Sigmoid colon (tissue), 7 donors: ENCODE results near the gene CDK6. TPM values are rescaled to one million over a fixed set of nuclear protein-coding genes. Genes with fewer than 3 reads are reported as not detected.

Source experiments
- DNase-seq: peaks from one replicate; pipeline ENCODE4 v3.0.0-alpha.2; 2019
- H3K27ac ChIP-seq, 4 donors: fragments of 200-600 bp; sonication (generic); one replicate each; pipeline ENCODE4 v1.5.1; 2016 to 2019; ENCODE audit warnings: mild to moderate bottlenecking in 1 of 4
- H3K27me3 ChIP-seq, 3 donors: fragments of 200-600 bp; sonication (generic); one replicate each; pipeline ENCODE4 v1.5.1; 2019; ENCODE audit warnings: mild to moderate bottlenecking in 1 of 3
- H3K36me3 ChIP-seq, 4 donors: fragments of 200-600 bp; sonication (generic); one replicate each; pipeline ENCODE4 v1.5.1; 2016 to 2019
- H3K4me1 ChIP-seq, 4 donors: fragments of 200-600 bp; sonication (generic); one replicate each; pipeline ENCODE4 v1.5.1; 2017 to 2019
- H3K4me3 ChIP-seq, 4 donors: fragments of 200-600 bp; sonication (generic); one replicate each; pipeline ENCODE4 v1.5.1; 2017 to 2019; ENCODE audit warnings: mild to moderate bottlenecking in 2 of 4, moderate library complexity in 1 of 4
- H3K9me3 ChIP-seq, 4 donors: fragments of 200-600 bp in 3 of 4; sonication (generic) in 3 of 4; one replicate each; pipeline versions ENCODE4 v1.5.1 to v1.6.1; 2013 to 2019
- EP300 ChIP-seq, 4 donors: sonication (generic); formaldehyde crosslinking; IDR thresholded peaks; one replicate each; pipeline ENCODE4 v1.6.1; 2017; ENCODE audit warnings: antibody characterized with exemption in 4 of 4
- POLR2A ChIP-seq, 2 donors: fragments of 450-650 bp; IDR thresholded peaks; one replicate each; pipeline ENCODE4 v1.6.1; 2016; ENCODE audit warnings: antibody characterized with exemption in 2 of 2, mild to moderate bottlenecking in 2 of 2, moderate library complexity in 2 of 2
- POLR2AphosphoS5 ChIP-seq, 4 donors: sonication (generic); formaldehyde crosslinking; IDR thresholded peaks; one replicate each; pipeline ENCODE4 v1.6.1; 2017; ENCODE audit warnings: antibody characterized with exemption in 4 of 4
- WGBS, 2 donors: extraction: QIAGEN DNeasy Blood & Tissue Kit; methylation state at CpG; one replicate each; pipeline ENCODE4 v1.1.7; 2013; 5-methylcytosine and 5-hydroxymethylcytosine counted together
- intact Hi-C: fragments of 100-400 bp; cut with DNase I; formaldehyde crosslinking; loops from one replicate; pipeline ENCODE4 v1.15.1; 2023
- polyA plus RNA-seq, 3 donors: library from polyadenylated mRNA; stranded (reverse); fragments of 200-250 nt; gene quantifications; one replicate each; pipeline ENCODE4 v1.2.3, GENCODE V29; 2013
- total RNA-seq, 4 donors: library from RNA; depleted of rRNA; stranded (reverse); fragments of >200 nt; gene quantifications; one replicate each; pipeline ENCODE4 v1.1.0, GENCODE V29; 2016
- TF ChIP-seq, protein P1 (sequence below), 4 experiments: fragments of 450-650 bp in 3 of 4; fragments of 200-600 bp in 1 of 4; IDR thresholded peaks; one replicate each; pipeline ENCODE4 v1.5.1; 2016 to 2019; ENCODE audit warnings: antibody characterized with exemption in 4 of 4, mild to moderate bottlenecking in 3 of 4, moderate library complexity in 2 of 4
- donor health status: healthy with polysubstance abuse.
- donor health status: Bipolar disorder and iron deficiency.
- donor health status: healthy.

The CDK6 gene
- total and polyA plus RNA-seq, 7 donors = 2.4 to 25.8 (median 13.3) TPM

DNA sequence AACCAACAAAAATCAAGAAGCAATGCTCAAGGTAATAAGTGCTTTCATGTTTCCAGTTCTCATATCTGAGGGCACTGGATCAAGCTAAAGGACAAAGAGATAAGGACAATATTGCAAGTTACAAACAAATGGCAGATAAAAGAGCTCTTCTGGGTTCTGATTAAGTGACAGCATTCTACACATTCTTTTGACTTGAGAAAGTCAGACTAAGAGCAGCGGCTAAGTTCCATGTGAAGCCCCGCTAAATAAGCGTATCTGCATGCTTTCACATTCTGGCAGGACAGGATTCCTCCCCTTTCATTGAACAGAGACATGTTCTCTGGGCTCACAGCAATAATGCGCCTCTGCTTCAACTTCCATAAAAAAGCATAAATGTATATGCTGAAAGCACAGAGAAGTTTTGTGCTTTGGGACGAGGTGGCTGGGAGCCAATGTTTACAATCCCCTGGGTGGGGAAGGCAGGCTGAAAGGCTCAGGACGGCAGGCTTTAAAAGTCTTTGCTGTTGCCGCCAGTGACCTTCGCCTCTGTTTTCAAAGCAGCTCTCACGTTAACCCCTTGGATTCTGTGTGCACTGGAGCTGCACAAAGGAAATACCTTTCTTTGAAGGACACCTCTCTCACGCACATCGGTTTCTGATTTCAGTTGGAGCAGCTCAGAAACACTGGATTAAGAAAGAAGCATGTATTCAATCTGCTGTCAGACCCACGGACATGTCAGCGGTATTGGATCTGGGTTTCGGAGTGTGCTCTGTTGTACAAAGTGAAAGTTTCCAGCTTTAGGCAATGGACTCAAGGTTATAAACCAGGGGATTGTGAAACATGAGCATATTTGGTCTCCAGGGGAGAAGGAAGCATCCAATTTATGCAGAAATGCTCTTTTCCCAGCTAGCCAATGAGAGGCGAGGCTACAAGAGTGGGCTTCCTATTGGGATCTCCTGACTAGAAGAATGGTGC is 140.8 kb downstream of the CDK6 start:
- Histone ChIP-seq H3K4me1 (peaks cover 0 to 48% (median 27%) of the 10 kb centered on the region in 4 donors), H3K4me3 (peak overlapping the region; percentile 30 to 56 (median 51))

DNA sequence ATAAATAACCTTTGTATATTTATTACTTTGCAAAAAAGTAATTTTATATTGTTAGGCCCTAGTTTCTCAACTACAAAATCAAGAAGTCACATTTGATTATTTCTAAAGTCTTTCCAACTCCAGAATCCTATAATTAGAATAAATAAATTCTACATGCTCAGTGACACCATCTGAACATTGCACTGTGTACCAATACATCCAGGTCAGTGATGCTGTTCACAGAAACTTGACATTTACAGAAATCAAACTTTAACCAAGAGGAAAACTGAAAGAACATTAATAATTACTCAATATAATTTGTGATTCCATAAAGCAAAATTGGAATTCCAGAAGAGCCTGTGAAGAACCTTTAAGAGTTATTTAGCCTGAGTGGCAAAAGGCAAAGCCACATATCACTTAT is 142.2 kb downstream of the CDK6 start:
- peaks cover 0 to 43% (median 27%) of the 10 kb centered on the region in 4 donors for H3K4me1 ChIP-seq
- intact Hi-C loops = loop anchor here (5.0 kb wide), 1 partner anchor 62 kb away; no protein-coding TSS in a partner anchor
- H3K4me3 ChIP-seq = no peak overlapping the region
- TF ChIP-seq, protein P1, sequence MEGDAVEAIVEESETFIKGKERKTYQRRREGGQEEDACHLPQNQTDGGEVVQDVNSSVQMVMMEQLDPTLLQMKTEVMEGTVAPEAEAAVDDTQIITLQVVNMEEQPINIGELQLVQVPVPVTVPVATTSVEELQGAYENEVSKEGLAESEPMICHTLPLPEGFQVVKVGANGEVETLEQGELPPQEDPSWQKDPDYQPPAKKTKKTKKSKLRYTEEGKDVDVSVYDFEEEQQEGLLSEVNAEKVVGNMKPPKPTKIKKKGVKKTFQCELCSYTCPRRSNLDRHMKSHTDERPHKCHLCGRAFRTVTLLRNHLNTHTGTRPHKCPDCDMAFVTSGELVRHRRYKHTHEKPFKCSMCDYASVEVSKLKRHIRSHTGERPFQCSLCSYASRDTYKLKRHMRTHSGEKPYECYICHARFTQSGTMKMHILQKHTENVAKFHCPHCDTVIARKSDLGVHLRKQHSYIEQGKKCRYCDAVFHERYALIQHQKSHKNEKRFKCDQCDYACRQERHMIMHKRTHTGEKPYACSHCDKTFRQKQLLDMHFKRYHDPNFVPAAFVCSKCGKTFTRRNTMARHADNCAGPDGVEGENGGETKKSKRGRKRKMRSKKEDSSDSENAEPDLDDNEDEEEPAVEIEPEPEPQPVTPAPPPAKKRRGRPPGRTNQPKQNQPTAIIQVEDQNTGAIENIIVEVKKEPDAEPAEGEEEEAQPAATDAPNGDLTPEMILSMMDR (IDR thresholded peaks at IDR 0.05) = no peak
- TF ChIP-seq POLR2AphosphoS5 (IDR thresholded peaks at IDR 0.05) = no peak
- TF ChIP-seq POLR2A (IDR thresholded peaks at IDR 0.05) = no peak
- no peak for TF ChIP-seq EP300 (IDR thresholded peaks at IDR 0.05)
- no peak for DNase-seq
- no peaks in the 10 kb centered on the region for H3K27me3 ChIP-seq
- H3K36me3 ChIP-seq = no peaks in the 10 kb centered on the region
- peak overlapping the region in 1 of 4 donors; percentile 81 for H3K27ac ChIP-seq
- H3K9me3 ChIP-seq = no peaks in the 10 kb centered on the region

More for the DNA sequence above, 140.8 kb downstream of the CDK6 start:
- TF ChIP-seq POLR2A (IDR thresholded peaks at IDR 0.05) (no peak), EP300 (IDR thresholded peaks at IDR 0.05) (no peak), POLR2AphosphoS5 (IDR thresholded peaks at IDR 0.05) (peak in 2 of 4 donors; percentile 25 to 39)
- TF ChIP-seq, protein P1 (IDR thresholded peaks at IDR 0.05) = no peak
- Histone ChIP-seq H3K36me3 (no peaks in the 10 kb centered on the region), H3K27ac (peak overlapping the region; percentile 74 to 82 (median 80)), H3K9me3 (no peaks in the 10 kb centered on the region), H3K27me3 (no peaks in the 10 kb centered on the region)
- DNase-seq = no peak
- intact Hi-C loops = loop anchor here (1.0 kb wide), 1 partner anchor 138 kb away; no protein-coding TSS in a partner anchor
- WGBS, 2 donors = 6 to 41% methylated on average over 15 of the region's 15 CpGs

DNA sequence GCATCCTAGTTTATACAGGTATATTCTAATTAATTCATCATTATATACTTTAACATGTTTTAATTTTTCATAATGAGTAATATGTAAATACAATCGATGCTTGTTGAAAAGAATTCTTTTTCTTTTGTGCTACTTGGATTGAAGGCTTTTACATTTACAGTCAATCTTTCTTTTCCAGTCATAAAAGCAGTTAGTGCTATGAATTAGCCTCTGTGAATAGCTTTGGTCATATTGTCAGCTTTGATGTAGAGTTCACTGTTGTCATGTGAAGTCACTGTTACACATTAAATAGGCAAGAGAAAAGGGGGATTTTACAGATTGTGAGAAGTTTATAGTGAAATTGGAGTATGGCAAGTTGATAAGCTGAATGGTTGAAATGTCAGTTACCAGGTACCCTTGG is 142.9 kb downstream of the CDK6 start:
- intact Hi-C loops = loop anchor here (5.0 kb wide), 1 partner anchor 61 kb away; no protein-coding TSS in a partner anchor
- H3K27ac ChIP-seq = no peak overlapping the region

DNA sequence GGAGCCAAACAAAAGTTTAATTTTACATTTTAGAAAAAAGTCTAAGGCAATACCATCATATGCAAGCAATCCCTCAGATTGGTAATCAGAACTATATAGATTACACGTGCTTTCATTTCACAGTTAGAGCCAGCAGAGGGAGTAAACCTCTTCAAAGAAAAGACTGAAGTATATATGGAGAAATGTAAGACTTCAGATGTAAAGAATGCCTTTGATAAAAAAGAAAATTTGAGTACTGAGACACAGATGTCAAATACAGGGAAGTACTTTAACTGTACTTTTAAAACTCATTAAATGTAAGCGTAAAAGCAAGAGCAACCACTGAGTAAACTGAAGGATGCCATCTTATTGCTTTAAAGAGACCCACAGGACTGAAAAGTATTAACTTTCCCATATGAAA is 144.8 kb downstream of the CDK6 start:
- TF ChIP-seq EP300 (IDR thresholded peaks at IDR 0.05) = no peak
- TF ChIP-seq, protein P1 (IDR thresholded peaks at IDR 0.05) = peak in 3 of 4 experiments; percentile 48 to 55 (median 52)
- DNase-seq = no peak
- no peaks in the 10 kb centered on the region for H3K9me3 ChIP-seq
- intact Hi-C loops = loop anchor here (5.0 kb wide), 1 partner anchor 59 kb away; no protein-coding TSS in a partner anchor
- peaks cover 0 to 16% (median 3%) of the 10 kb centered on the region in 4 donors for H3K4me1 ChIP-seq
- no peaks in the 10 kb centered on the region for H3K27me3 ChIP-seq
- no peaks in the 10 kb centered on the region for H3K36me3 ChIP-seq
- 9 to 17% methylated on average over 2 of the region's 2 CpGs for WGBS, 2 donors
- no peak overlapping the region for H3K27ac ChIP-seq
- H3K4me3 ChIP-seq = no peak overlapping the region

More for the DNA sequence above, 142.9 kb downstream of the CDK6 start:
- Histone ChIP-seq H3K27me3 (no peaks in the 10 kb centered on the region), H3K4me3 (no peak overlapping the region), H3K4me1 (peaks cover 0 to 36% (median 20%) of the 10 kb centered on the region in 4 donors), H3K36me3 (no peaks in the 10 kb centered on the region), H3K9me3 (no peaks in the 10 kb centered on the region)
- no peak for DNase-seq
- 87 to 92% methylated on average over 1 of the region's 1 CpG for WGBS, 2 donors
- no peak for TF ChIP-seq EP300 (IDR thresholded peaks at IDR 0.05)
- no peak for TF ChIP-seq POLR2A (IDR thresholded peaks at IDR 0.05)
- no peak for TF ChIP-seq POLR2AphosphoS5 (IDR thresholded peaks at IDR 0.05)
- TF ChIP-seq, protein P1 (IDR thresholded peaks at IDR 0.05) = no peak
